Measurements from ENCODE around the gene KSR2. TPM values are rescaled to one million over a fixed set of nuclear protein-coding genes. Genes with fewer than 3 reads are reported as not detected.

Gene KSR2
- total and polyA plus RNA-seq, 2 donors (not counting 3 experiments of a cell fraction or from before 2014, with no cell fraction given), result 2.1 to 5.2 TPM

DNA sequence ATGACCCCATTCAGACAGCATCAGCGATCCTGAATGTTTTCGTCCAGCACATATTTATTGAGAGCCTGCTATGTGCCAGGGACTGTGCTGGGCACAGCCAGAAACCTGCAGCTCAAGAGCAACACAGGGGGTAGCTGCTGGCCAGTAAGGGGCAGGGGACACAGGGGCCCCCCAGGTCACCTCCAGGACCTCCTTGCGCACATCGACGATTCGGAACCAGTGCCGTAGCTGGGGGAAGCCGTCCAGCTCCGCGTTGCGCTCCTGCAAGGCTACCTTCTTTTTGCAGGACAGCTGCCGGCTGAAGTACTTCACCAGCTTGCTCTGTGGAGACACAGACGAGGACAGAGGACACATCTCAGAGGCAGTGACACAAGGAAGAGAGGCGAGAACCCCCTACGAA, 108.7 kb downstream of the KSR2 start:
- no peaks in the 10 kb centered on the region for H3K9me3 ChIP-seq (replicated peaks; ENCODE audit: control insufficient read depth, insufficient read depth, low read length)
- no peak overlapping the region for H3K27ac ChIP-seq (ENCODE audit: insufficient read depth, low read depth, low read length)
- no peaks in the 10 kb centered on the region for H3K79me2 ChIP-seq (ENCODE audit: control insufficient read depth, insufficient read depth, low read length)
- H3K9me1 ChIP-seq (replicated peaks; ENCODE audit: control insufficient read depth, extremely low read depth, insufficient read depth, low read length), result no peaks in the 10 kb centered on the region
- H3K9ac ChIP-seq (replicated peaks; ENCODE audit: extremely low read depth, insufficient read depth, low read length), result no peak overlapping the region
- dilution Hi-C loops (cut with MboI; ENCODE audit: extremely low pct_ligation_motif_present, low sequenced_read_pairs) (no loop called here), intact Hi-C loops (cut with micrococcal nuclease) (no loop called here)
- no TSS peak for BruUV-seq (replicated peaks)
- no peak overlapping the region for H2AFZ ChIP-seq (ENCODE audit: low read depth, low read length)
- ChIA-PET POLR2A (no interaction called here), CTCF (interaction anchor here (1.4 to 4.0 kb wide), 2 partner anchors 492 to 647 kb away, joined by 3 to 85 read pairs; no protein-coding TSS in a partner anchor)
- H3K4me1 ChIP-seq (ENCODE audit: control insufficient read depth, extremely low read depth, insufficient read depth, low read length), result no peaks in the 10 kb centered on the region
- TF ChIP-seq EZH2 (IDR thresholded peaks at IDR 0.05; ENCODE audit: borderline replicate concordance, low read depth, low read length, severe bottlenecking) (no peak), POLR2AphosphoS5 (IDR thresholded peaks at IDR 0.05; ENCODE audit: insufficient read depth, low read depth, low read length) (no peak), JUN (IDR thresholded peaks at IDR 0.05; ENCODE audit: borderline replicate concordance, insufficient read depth, insufficient read length, low read depth) (no peak), GATA2 (IDR thresholded peaks at IDR 0.05; ENCODE audit: insufficient read depth, insufficient read length, low read depth, low read length) (no peak), FOS (IDR thresholded peaks at IDR 0.05; ENCODE audit: borderline replicate concordance, insufficient read depth, low read length) (no peak), POLR2A (IDR thresholded peaks at IDR 0.05; ENCODE audit: low read depth, low read length) (no peak), MYC (IDR thresholded peaks at IDR 0.05; ENCODE audit: low read depth, low read length) (no peak)
- TF ChIP-seq, protein P1, sequence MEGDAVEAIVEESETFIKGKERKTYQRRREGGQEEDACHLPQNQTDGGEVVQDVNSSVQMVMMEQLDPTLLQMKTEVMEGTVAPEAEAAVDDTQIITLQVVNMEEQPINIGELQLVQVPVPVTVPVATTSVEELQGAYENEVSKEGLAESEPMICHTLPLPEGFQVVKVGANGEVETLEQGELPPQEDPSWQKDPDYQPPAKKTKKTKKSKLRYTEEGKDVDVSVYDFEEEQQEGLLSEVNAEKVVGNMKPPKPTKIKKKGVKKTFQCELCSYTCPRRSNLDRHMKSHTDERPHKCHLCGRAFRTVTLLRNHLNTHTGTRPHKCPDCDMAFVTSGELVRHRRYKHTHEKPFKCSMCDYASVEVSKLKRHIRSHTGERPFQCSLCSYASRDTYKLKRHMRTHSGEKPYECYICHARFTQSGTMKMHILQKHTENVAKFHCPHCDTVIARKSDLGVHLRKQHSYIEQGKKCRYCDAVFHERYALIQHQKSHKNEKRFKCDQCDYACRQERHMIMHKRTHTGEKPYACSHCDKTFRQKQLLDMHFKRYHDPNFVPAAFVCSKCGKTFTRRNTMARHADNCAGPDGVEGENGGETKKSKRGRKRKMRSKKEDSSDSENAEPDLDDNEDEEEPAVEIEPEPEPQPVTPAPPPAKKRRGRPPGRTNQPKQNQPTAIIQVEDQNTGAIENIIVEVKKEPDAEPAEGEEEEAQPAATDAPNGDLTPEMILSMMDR (IDR thresholded peaks at IDR 0.05; ENCODE audit: extremely low read depth in 1 of 2, insufficient read depth in 1 of 2, low read depth in 1 of 2, low read length in 2 of 2), result no peak
- TF ChIP-seq, protein P2, sequence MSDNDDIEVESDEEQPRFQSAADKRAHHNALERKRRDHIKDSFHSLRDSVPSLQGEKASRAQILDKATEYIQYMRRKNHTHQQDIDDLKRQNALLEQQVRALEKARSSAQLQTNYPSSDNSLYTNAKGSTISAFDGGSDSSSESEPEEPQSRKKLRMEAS (IDR thresholded peaks at IDR 0.05; ENCODE audit: insufficient read depth, insufficient read length), result no peak
- H3K27me3 ChIP-seq (ENCODE audit: control insufficient read depth in 2 of 2, insufficient read depth in 2 of 2, low read length in 2 of 2), result no peaks in the 10 kb centered on the region
- no peak overlapping the region for H3K4me2 ChIP-seq (ENCODE audit: insufficient read depth, low read length)
- no peaks in the 10 kb centered on the region for H4K20me1 ChIP-seq (replicated peaks; ENCODE audit: control insufficient read depth, extremely low read depth, insufficient read depth, low read length)
- no peak overlapping the region for H3K4me3 ChIP-seq (replicated peaks in 1 of 3; ENCODE audit: insufficient read depth in 1 of 3, low read depth in 1 of 3, low read length in 3 of 3)
- FAIRE-seq, result no peak
- H3K36me3 ChIP-seq (ENCODE audit: control insufficient read depth in 2 of 2, extremely low read depth in 1 of 2, insufficient read depth in 2 of 2, low read length in 2 of 2), result no peaks in the 10 kb centered on the region
- DNase-seq (ENCODE audit: low read depth, low spot score), result no peak

All from endothelial cell of umbilical vein (primary cell).